A673 (cell line): ENCODE measurements around the gene CCDC183. TPM values are rescaled to one million over a fixed set of nuclear protein-coding genes. Genes with fewer than 3 reads are reported as not detected.
"Not testable (repeated sequence)": the region's sequence is repeated elsewhere in the genome, so short reads cannot be mapped to it uniquely, and the experiment has no call there.

Experiments
- BruUV-seq: library from RNA; stranded (reverse); fragments of 400-500 nt; replicated peaks from 2 replicates; lab custom pipeline; 2021; lab: Mats Ljungman, UMichigan
- CTCF ChIA-PET: fragments of 300-600 bp; sonication (Branson Sonifier 250); formaldehyde crosslinking; loops from one replicate; lab custom pipeline; 2022; ENCODE audit warnings: antibody characterized with exemption; lab: Charles Lee
- POLR2A ChIA-PET: fragments of 300-600 bp; sonication (Branson Sonifier 250); formaldehyde crosslinking; loops from one replicate; lab custom pipeline; 2022; ENCODE audit warnings: antibody characterized with exemption; ENCODE audit not compliant: low non-redundant PET; lab: Charles Lee
- DNase-seq: peaks from one replicate; pipeline ENCODE4 v3.0.0-alpha.2; 2015; ENCODE audit warnings: low spot score
- H3K27ac ChIP-seq: fragments of 200-600 bp; sonication (generic); 2 replicates; pipeline ENCODE4 v1.5.1; 2016; ENCODE audit warnings: mixed run types, low read depth, mild to moderate bottlenecking, mixed read lengths, antibody characterized with exemption, low read length; ENCODE audit not compliant: poor library complexity, severe bottlenecking
- H3K27me3 ChIP-seq: fragments of 200-600 bp; sonication (generic); replicated peaks from 2 replicates; pipeline ENCODE4 v1.6.1; 2017; ENCODE audit warnings: mixed run types, low read depth, mild to moderate bottlenecking, mixed read lengths, antibody characterized with exemption, low read length; ENCODE audit not compliant: insufficient read depth, poor library complexity
- H3K36me3 ChIP-seq: fragments of 200-600 bp; sonication (generic); 2 replicates; pipeline ENCODE4 v1.6.1; 2016; ENCODE audit warnings: mixed run types, mild to moderate bottlenecking, mixed read lengths, antibody characterized with exemption, low read length; ENCODE audit not compliant: insufficient read depth, poor library complexity, severe bottlenecking
- H3K4me1 ChIP-seq: fragments of 200-600 bp; sonication (generic); 2 replicates; pipeline ENCODE4 v1.6.1; 2017; ENCODE audit warnings: mixed run types, mild to moderate bottlenecking, mixed read lengths, antibody characterized with exemption, low read length; ENCODE audit not compliant: insufficient read depth, poor library complexity, severe bottlenecking
- H3K4me3 ChIP-seq: fragments of 200-600 bp; sonication (generic); 2 replicates; pipeline ENCODE4 v1.5.1; 2016; ENCODE audit warnings: low read depth, mixed run types, mild to moderate bottlenecking, mixed read lengths, low read length; ENCODE audit not compliant: poor library complexity, severe bottlenecking
- H3K9me3 ChIP-seq: fragments of 200-600 bp; sonication (generic); 2 replicates; pipeline ENCODE4 v1.6.1; 2016; ENCODE audit warnings: mixed run types, low read depth, mild to moderate bottlenecking, mixed read lengths, antibody characterized with exemption, low read length; ENCODE audit not compliant: poor library complexity, severe bottlenecking
- EZH2 ChIP-seq: fragments of 200-600 bp; sonication (generic); IDR thresholded peaks from 2 replicates; pipeline ENCODE4 v1.6.1; 2017; ENCODE audit warnings: borderline replicate concordance, low read depth, mild to moderate bottlenecking, mixed read lengths, antibody characterized with exemption, low read length; ENCODE audit not compliant: poor library complexity, severe bottlenecking
- intact Hi-C: fragments of 100-400 bp; cut with micrococcal nuclease; formaldehyde crosslinking; loops from one replicate; pipeline ENCODE4 v1.10.0; 2022; ENCODE audit not compliant: unreplicated experiment
- total RNA-seq: library from RNA; stranded (reverse); gene quantifications from 2 replicates; pipeline ENCODE4 v1.2.3, GENCODE V29; 2021
- TF ChIP-seq, protein P1 (sequence below): fragments of 300-800, 200-600 bp; sonication (generic); conservative IDR thresholded peaks from 2 replicates; pipeline ENCODE4 v1.5.1; 2017; ENCODE audit warnings: low read depth, mild to moderate bottlenecking, antibody characterized with exemption, low read length, moderate library complexity, mixed read lengths

CCDC183 gene
- total RNA-seq, 1 experiment from 2014 or later: not detected

DNA sequence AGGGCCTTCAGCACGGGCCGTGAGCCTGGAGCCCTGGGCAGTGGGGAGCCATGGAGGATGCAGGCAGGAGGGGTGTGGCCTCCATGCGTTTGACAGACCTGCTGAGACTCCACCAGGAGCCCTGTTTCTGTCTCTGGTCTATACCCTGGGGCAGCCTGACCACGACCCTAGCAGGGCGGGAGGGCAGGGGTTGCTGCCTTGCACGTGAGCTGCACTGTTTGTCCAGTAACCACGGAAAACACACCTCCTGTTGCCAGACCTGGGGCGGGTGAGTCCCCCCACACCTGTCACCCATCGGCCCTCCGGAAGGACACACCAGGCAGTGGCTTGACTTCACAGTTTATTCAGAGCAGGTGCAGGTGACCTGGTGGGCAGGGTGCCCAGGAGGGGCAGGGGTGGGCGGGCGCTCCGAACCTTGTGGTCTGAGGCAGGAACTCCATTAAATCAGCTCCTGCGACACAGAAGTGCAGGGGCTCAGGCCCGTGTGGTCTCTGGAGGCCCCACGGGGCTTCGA is 42.0 kb upstream of the CCDC183 start:
- POLR2A ChIA-PET: no interaction called here
- no peaks in the 10 kb centered on the region for H3K4me1 ChIP-seq
- DNase-seq: no peak
- intact Hi-C loops: no loop called here
- no TSS peak for BruUV-seq
- no peak overlapping the region for H3K27ac ChIP-seq
- H3K36me3 ChIP-seq: no peaks in the 10 kb centered on the region
- TF ChIP-seq EZH2: no peak
- TF ChIP-seq, protein P1, sequence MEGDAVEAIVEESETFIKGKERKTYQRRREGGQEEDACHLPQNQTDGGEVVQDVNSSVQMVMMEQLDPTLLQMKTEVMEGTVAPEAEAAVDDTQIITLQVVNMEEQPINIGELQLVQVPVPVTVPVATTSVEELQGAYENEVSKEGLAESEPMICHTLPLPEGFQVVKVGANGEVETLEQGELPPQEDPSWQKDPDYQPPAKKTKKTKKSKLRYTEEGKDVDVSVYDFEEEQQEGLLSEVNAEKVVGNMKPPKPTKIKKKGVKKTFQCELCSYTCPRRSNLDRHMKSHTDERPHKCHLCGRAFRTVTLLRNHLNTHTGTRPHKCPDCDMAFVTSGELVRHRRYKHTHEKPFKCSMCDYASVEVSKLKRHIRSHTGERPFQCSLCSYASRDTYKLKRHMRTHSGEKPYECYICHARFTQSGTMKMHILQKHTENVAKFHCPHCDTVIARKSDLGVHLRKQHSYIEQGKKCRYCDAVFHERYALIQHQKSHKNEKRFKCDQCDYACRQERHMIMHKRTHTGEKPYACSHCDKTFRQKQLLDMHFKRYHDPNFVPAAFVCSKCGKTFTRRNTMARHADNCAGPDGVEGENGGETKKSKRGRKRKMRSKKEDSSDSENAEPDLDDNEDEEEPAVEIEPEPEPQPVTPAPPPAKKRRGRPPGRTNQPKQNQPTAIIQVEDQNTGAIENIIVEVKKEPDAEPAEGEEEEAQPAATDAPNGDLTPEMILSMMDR: no peak
- H3K9me3 ChIP-seq: peaks cover 7% of the 10 kb centered on the region
- H3K4me3 ChIP-seq: no peak overlapping the region
- no peaks in the 10 kb centered on the region for H3K27me3 ChIP-seq
- CTCF ChIA-PET: interaction anchor here (0.6 kb wide), 1 partner anchor 657 kb away, joined by 10 read pairs; no protein-coding TSS in a partner anchor

DNA sequence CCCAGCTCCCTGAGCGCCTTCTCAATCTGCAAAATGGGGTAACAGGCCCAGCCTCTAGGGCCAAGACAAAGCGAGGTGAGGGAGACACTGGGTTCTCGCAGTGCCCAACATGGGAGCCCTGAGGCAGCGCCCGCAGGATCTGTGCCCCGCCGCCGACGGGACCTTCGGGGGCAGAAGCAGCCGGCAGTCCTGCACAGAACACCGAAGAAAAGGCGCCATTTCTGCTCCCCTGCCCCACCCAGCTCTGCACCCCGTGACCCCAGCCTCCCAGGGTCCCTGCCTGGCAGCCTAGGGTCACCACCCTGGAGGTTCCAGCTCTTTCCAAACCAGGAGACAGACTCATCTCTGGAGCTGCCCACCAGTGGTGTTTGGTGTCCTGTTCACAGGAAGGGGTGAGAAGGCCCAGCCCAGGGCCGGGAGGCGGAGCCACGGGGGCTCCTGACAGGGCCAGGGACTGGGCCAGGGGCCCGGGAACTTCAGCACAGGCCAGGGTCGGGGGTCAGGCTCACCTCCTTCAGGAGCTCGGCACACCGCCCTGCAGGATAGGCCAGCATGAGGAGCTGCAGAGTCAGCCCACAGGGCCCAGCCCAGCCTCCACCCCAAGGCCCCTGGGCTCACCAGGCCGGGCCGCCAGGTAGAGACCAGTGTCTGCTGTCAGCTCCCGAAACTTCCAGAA is 41.4 kb upstream of the CCDC183 start:
- no peaks in the 10 kb centered on the region for H3K4me1 ChIP-seq
- peaks cover 7% of the 10 kb centered on the region for H3K9me3 ChIP-seq
- ChIA-PET POLR2A (no interaction called here), CTCF (interaction anchor here (0.6 kb wide), 1 partner anchor 658 kb away, joined by 10 read pairs; no protein-coding TSS in a partner anchor)
- no peaks in the 10 kb centered on the region for H3K36me3 ChIP-seq
- no peak overlapping the region for H3K4me3 ChIP-seq
- H3K27me3 ChIP-seq: no peaks in the 10 kb centered on the region
- TF ChIP-seq EZH2: no peak
- TF ChIP-seq, protein P1: no peak
- no peak overlapping the region for H3K27ac ChIP-seq
- DNase-seq: no peak
- no TSS peak for BruUV-seq
- intact Hi-C loops: no loop called here

DNA sequence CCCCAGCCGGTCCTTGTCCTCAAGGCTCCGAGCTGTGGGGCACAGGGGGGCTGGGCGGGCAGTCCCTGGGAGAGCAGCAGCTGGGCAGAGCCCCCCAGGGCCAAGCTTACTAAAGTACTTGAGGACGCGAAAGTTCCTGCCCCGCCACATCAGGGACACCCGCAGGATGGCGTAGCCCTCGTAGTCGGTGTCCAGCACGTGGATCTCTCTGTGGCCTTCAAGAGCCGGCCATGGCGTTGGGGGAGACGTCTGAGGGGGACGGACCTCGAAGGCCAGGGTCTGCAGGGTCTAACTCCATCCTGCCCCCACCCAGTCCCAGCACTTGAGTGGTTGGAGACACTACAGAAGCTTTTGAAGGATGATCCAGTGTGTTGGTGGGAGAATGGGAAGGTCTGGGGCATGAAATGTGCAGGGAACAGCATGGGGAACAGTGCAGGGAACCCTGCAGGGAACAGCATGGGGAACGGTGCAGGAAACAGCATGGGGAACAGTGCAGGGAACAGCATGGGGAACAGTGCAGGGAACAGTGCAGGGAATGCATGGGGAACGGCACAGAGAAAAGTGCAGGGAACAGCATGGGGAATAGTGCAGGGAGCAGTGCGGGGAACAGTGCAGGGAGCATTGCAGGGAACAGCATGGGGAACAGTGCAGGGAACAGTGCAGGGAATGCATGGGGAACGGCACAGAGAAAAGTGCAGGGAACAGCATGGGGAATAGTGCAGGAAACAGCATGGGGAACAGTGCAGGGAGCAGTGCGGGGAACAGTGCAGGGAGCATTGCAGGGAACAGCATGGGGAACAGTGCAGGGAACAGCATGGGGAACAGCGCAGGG is 40.6 kb upstream of the CCDC183 start:
- POLR2A ChIA-PET, BruUV-seq, H3K4me3 ChIP-seq, H3K27me3 ChIP-seq, H3K27ac ChIP-seq, H3K4me1 ChIP-seq, CTCF ChIA-PET, H3K9me3 ChIP-seq, H3K36me3 ChIP-seq, intact Hi-C loops, DNase-seq: not testable (repeated sequence)
